T-helper 17 cell (primary cell): ENCODE measurements around the gene CALCR. TPM values are rescaled to one million over a fixed set of nuclear protein-coding genes. Genes with fewer than 3 reads are reported as not detected.
"Not testable (repeated sequence)": the region's sequence is repeated elsewhere in the genome, so short reads cannot be mapped to it uniquely, and the experiment has no call there.

Experiments
- ATAC-seq: fragments of 150-1000 bp; cut with Tn5 transposase; 2 replicates; pipeline ENCODE4 v1.10.0; 2021; ENCODE audit warnings: mild to moderate bottlenecking, moderate library complexity
- DNase-seq, 3 donors: peaks; one replicate each; pipeline versions ENCODE4 v3.0.0 to v3.0.0-alpha.2; 2020 to 2021
- H3K9me3 ChIP-seq: one replicate; pipeline ENCODE4 v1.7.0; 2013; ENCODE audit warnings: low read length, mild to moderate bottlenecking; ENCODE audit not compliant: control insufficient read depth, poor library complexity, severe bottlenecking
- H3K27ac Mint-ChIP-seq: one replicate; pipeline ENCODE4 v1.8.0; 2022; ENCODE audit warnings: mild to moderate bottlenecking, moderate library complexity, mixed read lengths
- H3K27me3 Mint-ChIP-seq: one replicate; pipeline ENCODE4 v1.8.0; 2022; ENCODE audit warnings: mixed read lengths
- H3K36me3 Mint-ChIP-seq: one replicate; pipeline ENCODE4 v1.8.0; 2022; ENCODE audit warnings: low read depth, mixed read lengths
- H3K4me1 Mint-ChIP-seq: one replicate; pipeline ENCODE4 v1.8.0; 2022; ENCODE audit warnings: mild to moderate bottlenecking, mixed read lengths
- H3K4me3 Mint-ChIP-seq: one replicate; pipeline ENCODE4 v1.8.0; 2022; ENCODE audit warnings: mild to moderate bottlenecking, moderate library complexity, mixed read lengths
- total RNA-seq, 4 donors: library from RNA in 2 of 4; stranded (reverse) in 2 of 4; gene quantifications; one replicate each; pipeline ENCODE4 v1.2.3 and lab custom pipeline; 2022 to 2026

Gene CALCR
- total RNA-seq, 2 donors from 2014 or later, result not detected

DNA sequence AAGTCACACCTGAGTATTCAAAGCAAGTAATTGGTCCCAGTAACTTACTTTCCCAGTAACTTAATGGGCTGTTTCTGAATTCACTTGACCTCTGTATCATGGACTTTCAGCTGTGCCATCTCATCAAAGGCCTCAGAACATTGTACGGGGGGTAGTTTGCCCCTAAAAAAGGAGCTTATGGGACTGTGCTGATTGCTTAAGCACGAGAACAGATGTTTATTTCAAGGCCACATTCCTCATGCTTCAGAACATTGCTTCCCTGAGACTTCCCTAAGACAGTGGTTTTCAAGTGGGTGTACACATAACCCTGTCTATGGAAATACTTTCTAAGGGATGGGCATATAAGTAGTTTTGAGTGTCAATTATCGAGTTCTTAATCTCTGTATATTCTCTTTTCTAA, 26.8 kb downstream of the CALCR start:
- DNase-seq (no peak), ATAC-seq (no peak)
- Mint-ChIP-seq H3K4me1 (no peaks in the 10 kb centered on the region), H3K4me3 (no peak overlapping the region), H3K27ac (no peak overlapping the region), H3K27me3 (peaks cover 8% of the 10 kb centered on the region), H3K36me3 (no peaks in the 10 kb centered on the region)
- H3K9me3 ChIP-seq, result no peaks in the 10 kb centered on the region

DNA sequence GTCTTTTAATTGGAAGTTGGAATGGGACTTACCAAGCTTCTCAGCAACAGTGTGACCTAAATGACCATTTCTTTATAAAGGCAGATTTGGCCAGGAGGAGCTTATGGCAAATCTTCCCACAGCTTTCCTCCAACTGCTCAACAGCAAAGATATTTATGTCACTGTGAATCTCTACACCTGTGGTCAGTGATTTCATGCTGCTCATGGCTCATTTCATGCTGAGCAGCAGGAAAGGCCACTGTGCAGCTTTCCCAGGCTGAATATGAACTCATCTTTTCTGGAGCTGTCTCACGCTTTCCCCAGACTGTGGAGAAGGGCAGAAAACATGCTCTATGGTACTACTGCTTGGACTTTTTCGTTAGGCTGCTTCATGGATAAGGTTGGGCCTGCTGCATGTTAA, 29.8 kb downstream of the CALCR start:
- no peaks in the 10 kb centered on the region for H3K9me3 ChIP-seq
- ATAC-seq (no peak), DNase-seq (no peak)
- H3K36me3 Mint-ChIP-seq, result no peaks in the 10 kb centered on the region
- no peaks in the 10 kb centered on the region for H3K4me1 Mint-ChIP-seq
- peaks cover 8% of the 10 kb centered on the region for H3K27me3 Mint-ChIP-seq
- no peak overlapping the region for H3K4me3 Mint-ChIP-seq
- H3K27ac Mint-ChIP-seq, result no peak overlapping the region

- ATAC-seq (no peak), DNase-seq (no peak)
- no peaks in the 10 kb centered on the region for H3K36me3 Mint-ChIP-seq
- no peak overlapping the region for H3K4me3 Mint-ChIP-seq
- H3K27ac Mint-ChIP-seq, result no peak overlapping the region
- no peaks in the 10 kb centered on the region for H3K4me1 Mint-ChIP-seq
- H3K27me3 Mint-ChIP-seq, result no peaks in the 10 kb centered on the region
- no peaks in the 10 kb centered on the region for H3K9me3 ChIP-seq
Measured at GRCh38 chr7:93538061-93538460, 36.5 kb downstream of the CALCR start.

DNA sequence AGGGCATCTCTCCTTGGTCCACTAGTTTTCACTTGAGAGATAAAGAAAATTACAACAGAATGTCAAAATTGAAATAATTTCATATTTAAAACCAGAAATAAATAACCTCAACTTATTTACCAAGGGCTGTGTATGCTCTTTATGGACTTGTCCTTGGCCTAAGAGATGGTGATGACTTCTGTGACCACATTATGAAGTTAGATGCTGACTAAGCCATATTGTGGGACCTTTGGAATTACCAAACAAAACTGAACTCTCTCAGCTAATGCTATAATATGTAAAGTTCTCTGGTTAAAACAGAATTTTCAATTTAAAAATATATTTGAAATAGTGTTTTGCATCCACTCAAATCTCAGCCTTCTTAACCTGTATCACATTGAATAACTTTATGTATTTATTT, 38.9 kb downstream of the CALCR start:
- Mint-ChIP-seq H3K4me1 (no peaks in the 10 kb centered on the region), H3K4me3 (no peak overlapping the region), H3K27ac (no peak overlapping the region), H3K36me3 (no peaks in the 10 kb centered on the region), H3K27me3 (no peaks in the 10 kb centered on the region)
- H3K9me3 ChIP-seq, result no peaks in the 10 kb centered on the region
- DNase-seq (no peak), ATAC-seq (no peak)

- DNase-seq (no peak), ATAC-seq (no peak)
- Mint-ChIP-seq H3K4me1 (no peaks in the 10 kb centered on the region), H3K27me3 (no peaks in the 10 kb centered on the region), H3K36me3 (no peaks in the 10 kb centered on the region), H3K27ac (no peak overlapping the region), H3K4me3 (no peak overlapping the region)
- H3K9me3 ChIP-seq, result no peaks in the 10 kb centered on the region
Measured at GRCh38 chr7:93530701-93531100, 43.8 kb downstream of the CALCR start.

DNA sequence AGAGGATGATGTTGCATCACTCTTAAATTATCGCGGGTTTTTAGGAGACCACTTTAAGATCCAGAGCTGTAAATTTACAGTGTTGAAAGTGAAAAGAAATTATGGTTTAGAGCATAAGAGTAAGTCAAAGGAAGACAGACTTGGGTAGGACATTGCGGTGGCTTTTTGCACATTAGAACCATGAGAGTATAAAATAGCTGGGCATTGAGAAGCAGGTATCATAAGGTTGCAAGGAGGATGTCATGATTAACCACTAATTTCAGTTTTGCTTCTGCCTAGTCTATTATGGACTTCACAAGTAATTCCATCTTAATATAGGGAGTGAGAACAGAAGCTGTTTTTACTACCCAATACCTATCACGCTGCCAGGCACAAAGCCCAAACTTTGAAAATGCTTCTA, 57.7 kb downstream of the CALCR start:
- ATAC-seq (no peak), DNase-seq (no peak)
- no peaks in the 10 kb centered on the region for H3K9me3 ChIP-seq
- H3K27ac Mint-ChIP-seq, result no peak overlapping the region
- H3K4me1 Mint-ChIP-seq, result no peaks in the 10 kb centered on the region
- H3K27me3 Mint-ChIP-seq, result no peaks in the 10 kb centered on the region
- no peak overlapping the region for H3K4me3 Mint-ChIP-seq
- no peaks in the 10 kb centered on the region for H3K36me3 Mint-ChIP-seq

DNA sequence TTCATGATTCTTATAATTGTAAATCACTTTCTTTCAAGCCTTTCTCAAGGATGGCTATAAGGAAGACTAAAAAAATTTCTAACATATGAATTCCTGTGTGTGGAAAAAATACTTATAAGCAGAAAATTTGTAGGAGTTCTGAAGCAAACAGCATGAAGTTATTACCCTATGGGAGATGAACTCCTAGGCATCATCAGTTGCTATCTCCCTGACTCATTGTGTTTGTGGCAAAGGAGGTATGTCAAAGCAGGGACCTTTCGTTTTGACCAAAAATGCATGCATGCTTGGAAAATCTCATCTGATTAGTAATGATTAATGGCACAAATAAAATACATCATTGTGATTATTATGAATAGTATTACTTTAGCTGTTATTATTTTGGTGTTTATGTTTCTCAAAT, 59.4 kb downstream of the CALCR start:
- H3K4me1 Mint-ChIP-seq, result no peaks in the 10 kb centered on the region
- H3K4me3 Mint-ChIP-seq, result no peak overlapping the region
- no peaks in the 10 kb centered on the region for H3K9me3 ChIP-seq
- DNase-seq (no peak), ATAC-seq (no peak)
- H3K27ac Mint-ChIP-seq, result no peak overlapping the region
- no peaks in the 10 kb centered on the region for H3K27me3 Mint-ChIP-seq
- H3K36me3 Mint-ChIP-seq, result no peaks in the 10 kb centered on the region

DNA sequence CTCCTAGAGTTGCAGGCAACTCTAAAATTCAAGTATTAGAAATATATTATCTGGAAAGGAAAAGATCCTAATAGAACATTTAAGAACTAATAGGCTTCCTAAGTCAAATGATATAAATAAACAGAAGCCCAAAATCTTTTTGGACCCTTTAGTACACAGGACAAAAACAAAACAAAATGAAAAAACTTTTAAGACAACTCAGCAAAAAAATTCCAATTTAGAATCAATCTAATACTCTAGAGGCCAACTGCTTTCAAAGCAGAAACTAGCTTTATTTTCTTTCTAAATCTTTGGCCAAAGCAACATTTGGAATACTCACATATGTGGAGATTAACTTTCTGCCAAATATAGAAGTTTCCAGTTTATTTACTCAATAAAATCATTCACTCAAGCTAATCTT, 65.2 kb downstream of the CALCR start:
- Mint-ChIP-seq H3K4me1 (no peaks in the 10 kb centered on the region), H3K27ac (no peak overlapping the region), H3K36me3 (no peaks in the 10 kb centered on the region), H3K4me3 (no peak overlapping the region), H3K27me3 (peaks cover 7% of the 10 kb centered on the region)
- ATAC-seq (no peak), DNase-seq (no peak)
- H3K9me3 ChIP-seq, result no peaks in the 10 kb centered on the region

DNA sequence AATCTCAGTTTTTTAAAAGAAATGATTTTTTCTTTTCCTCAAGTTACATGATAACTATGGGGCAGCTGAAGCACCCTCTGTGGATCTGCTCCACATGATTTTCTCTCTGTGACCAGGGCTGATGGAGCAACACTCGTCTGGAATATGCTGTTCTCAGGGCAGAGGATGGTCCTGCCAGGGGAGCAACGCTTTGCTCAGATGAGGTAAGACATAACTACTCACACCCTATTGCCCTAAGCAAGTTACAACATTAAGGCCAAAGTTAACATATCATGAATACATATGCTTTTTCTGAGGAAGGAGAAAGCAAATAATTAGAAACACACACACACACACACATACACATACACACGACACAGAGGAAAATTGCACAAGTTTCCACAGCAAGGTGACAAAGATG, 71.4 kb downstream of the CALCR start:
- H3K9me3 ChIP-seq, result no peaks in the 10 kb centered on the region
- peaks cover 14% of the 10 kb centered on the region for H3K27me3 Mint-ChIP-seq
- no peak overlapping the region for H3K4me3 Mint-ChIP-seq
- H3K36me3 Mint-ChIP-seq, result no peaks in the 10 kb centered on the region
- DNase-seq, result no peak
- no peak for ATAC-seq
- H3K27ac Mint-ChIP-seq, result no peak overlapping the region
- H3K4me1 Mint-ChIP-seq, result no peaks in the 10 kb centered on the region

DNA sequence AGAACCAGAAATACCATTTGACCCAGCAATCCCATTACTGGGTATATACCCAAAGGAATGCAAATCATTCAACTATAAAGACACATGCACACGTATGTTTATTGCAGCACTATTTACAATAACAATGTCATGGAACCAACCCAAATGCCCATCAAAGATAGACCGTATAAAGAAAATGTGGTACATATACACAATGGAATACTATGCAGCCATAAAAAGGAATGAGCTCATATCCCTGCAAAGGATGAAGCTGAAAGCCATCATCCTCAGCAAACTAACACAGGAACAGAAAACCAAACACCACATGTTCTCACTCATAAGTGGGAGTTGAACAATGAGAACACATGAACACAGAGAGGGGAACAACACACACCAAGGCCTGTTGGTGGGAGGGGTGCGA, 82.7 kb downstream of the CALCR start:
- not testable (repeated sequence) for H3K27ac Mint-ChIP-seq, H3K4me3 Mint-ChIP-seq, DNase-seq, H3K9me3 ChIP-seq, H3K27me3 Mint-ChIP-seq, H3K36me3 Mint-ChIP-seq, H3K4me1 Mint-ChIP-seq, ATAC-seq

GRCh38 chr7:93476491-93477344, 97.8 kb downstream of the CALCR start:
- ATAC-seq (no peak), DNase-seq (no peak)
- H3K4me3 Mint-ChIP-seq, result no peak overlapping the region
- H3K27ac Mint-ChIP-seq, result no peak overlapping the region
- peaks cover 15% of the 10 kb centered on the region for H3K27me3 Mint-ChIP-seq
- H3K9me3 ChIP-seq, result no peaks in the 10 kb centered on the region
- H3K36me3 Mint-ChIP-seq, result no peaks in the 10 kb centered on the region
- H3K4me1 Mint-ChIP-seq, result no peaks in the 10 kb centered on the region

DNA sequence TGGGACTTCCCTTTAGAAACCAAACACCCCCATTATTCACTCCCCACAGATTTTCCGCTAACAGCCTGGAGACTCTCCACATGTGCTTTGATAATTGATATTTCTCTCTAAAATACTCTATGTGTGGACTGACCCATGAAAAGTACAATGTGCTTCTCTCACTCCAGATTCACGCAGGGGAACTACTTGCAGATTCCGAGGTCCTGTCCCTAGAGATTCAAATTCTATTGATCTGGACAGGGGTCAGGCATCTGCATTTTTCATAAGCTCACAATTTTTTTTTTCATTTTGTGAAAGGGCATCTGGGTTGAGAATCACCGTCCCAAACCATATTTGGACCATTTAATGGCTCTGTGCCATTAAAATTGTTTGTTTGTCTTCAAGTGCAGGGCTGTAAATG, 98.7 kb downstream of the CALCR start:
- DNase-seq (no peak), ATAC-seq (no peak)
- Mint-ChIP-seq H3K36me3 (no peaks in the 10 kb centered on the region), H3K4me1 (no peaks in the 10 kb centered on the region), H3K27ac (no peak overlapping the region), H3K27me3 (peaks cover 11% of the 10 kb centered on the region), H3K4me3 (no peak overlapping the region)
- no peaks in the 10 kb centered on the region for H3K9me3 ChIP-seq

DNA sequence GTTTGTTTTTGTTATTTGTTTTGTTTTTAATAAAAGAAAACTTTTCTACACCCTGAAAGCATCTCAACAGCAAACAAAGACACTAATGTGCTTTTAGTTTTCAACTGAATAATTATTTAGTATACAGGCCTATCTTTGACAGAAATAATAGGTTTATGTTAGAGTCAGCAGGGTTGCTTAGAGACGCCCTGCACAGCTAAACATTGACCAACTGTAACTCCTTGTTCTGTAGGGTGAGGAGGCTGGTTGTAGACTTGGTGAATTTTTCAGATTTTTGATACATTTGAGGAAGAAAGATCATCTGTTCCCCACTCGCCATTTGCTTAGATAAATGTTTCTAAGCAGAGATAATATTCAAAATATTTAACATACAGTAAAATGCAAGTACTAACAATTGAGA, 103.1 kb downstream of the CALCR start:
- Mint-ChIP-seq H3K36me3 (no peaks in the 10 kb centered on the region), H3K27ac (no peak overlapping the region), H3K4me1 (no peaks in the 10 kb centered on the region), H3K27me3 (peaks cover 4% of the 10 kb centered on the region), H3K4me3 (no peak overlapping the region)
- no peaks in the 10 kb centered on the region for H3K9me3 ChIP-seq
- ATAC-seq (no peak), DNase-seq (no peak)

- Mint-ChIP-seq H3K4me1 (no peaks in the 10 kb centered on the region), H3K27me3 (peaks cover 8% of the 10 kb centered on the region), H3K36me3 (no peaks in the 10 kb centered on the region), H3K27ac (no peak overlapping the region), H3K4me3 (no peak overlapping the region)
- no peak for DNase-seq
- no peaks in the 10 kb centered on the region for H3K9me3 ChIP-seq
- ATAC-seq, result no peak
Measured at GRCh38 chr7:93463764-93464163, 110.8 kb downstream of the CALCR start.
